GM18498 (cell line): ENCODE results near the gene TCF25.
A peak's percentile ranks its signal among the peaks of the same experiment; 100 is the strongest.
"Not testable (repeated sequence)": the region's sequence is repeated elsewhere in the genome, so short reads cannot be mapped to it uniquely, and the experiment has no call there.

ENCODE experiments used
- ATAC-seq: cut with Tn5 transposase; IDR thresholded peaks from one replicate; pipeline ENCODE4 v1.9.1; 2021; ENCODE audit warnings: mild to moderate bottlenecking, moderate library complexity; ENCODE audit not compliant: unreplicated experiment

The TCF25 gene

GRCh38 chr16:89902980-89903379 is 29.6 kb downstream of the TCF25 start:
- no peak for ATAC-seq

- no peak for ATAC-seq
These were observed 30.6 kb downstream of the TCF25 start for GRCh38 chr16:89903908-89904515.

- no peak for ATAC-seq
These were observed 31.5 kb downstream of the TCF25 start for GRCh38 chr16:89904606-89905510.

- no peak for ATAC-seq
These were observed 32.2 kb downstream of the TCF25 start for GRCh38 chr16:89905511-89906139.

- ATAC-seq = no peak
These were observed 33.0 kb downstream of the TCF25 start for GRCh38 chr16:89906140-89907025.

- no peak for ATAC-seq
These were observed 33.8 kb downstream of the TCF25 start for GRCh38 chr16:89907055-89907814.

GRCh38 chr16:89908236-89908635 is 34.8 kb downstream of the TCF25 start:
- no peak for ATAC-seq

GRCh38 chr16:89909777-89910716 is 36.7 kb downstream of the TCF25 start:
- peak; percentile 52 for ATAC-seq

GRCh38 chr16:89910717-89911354 is 37.4 kb downstream of the TCF25 start:
- no peak for ATAC-seq

GRCh38 chr16:89911375-89911774 is 38.0 kb downstream of the TCF25 start:
- no peak for ATAC-seq

- ATAC-seq = no peak
These were observed 38.8 kb downstream of the TCF25 start for GRCh38 chr16:89912143-89912542.

GRCh38 chr16:89912627-89913026 is 39.2 kb downstream of the TCF25 start:
- no peak for ATAC-seq

- no peak for ATAC-seq
These were observed 40.3 kb downstream of the TCF25 start for GRCh38 chr16:89913408-89914387.

- not testable (repeated sequence) for ATAC-seq
These were observed 41.4 kb downstream of the TCF25 start for GRCh38 chr16:89914642-89915285.

- ATAC-seq = no peak
These were observed 42.2 kb downstream of the TCF25 start for GRCh38 chr16:89915303-89916232.
